Pancreas (tissue), 10 donors: Measurements from ENCODE around the gene TEKT1. TPM values are rescaled to one million over a fixed set of nuclear protein-coding genes. Genes with fewer than 3 reads are reported as not detected.

Experiments used
- ATAC-seq, 4 donors: fragments of 200-7000 bp; cut with Tn5 transposase; one replicate each; pipeline versions ENCODE4 v1.8.0 to v1.9.1; 2020; ENCODE audit warnings: mild to moderate bottlenecking in 4 of 4, moderate library complexity in 4 of 4
- DNase-seq, 6 donors: peaks; one replicate each; pipeline ENCODE4 v3.0.0-alpha.2; 2020
- FAIRE-seq: peaks from 2 replicates; lab custom pipeline; 2012; peaks lifted over from hg19 to GRCh38; lab: Jason Lieb, UNC
- H3K27ac ChIP-seq, 4 donors: fragments of 200-600 bp; sonication (generic); 1 replicate in 3 of 4; 2 replicates in 1 of 4; pipeline versions ENCODE4 v1.5.0 to v1.8.0; 2020
- H3K27me3 ChIP-seq, 4 donors: fragments of 200-600 bp; one replicate each; pipeline ENCODE4 v1.8.0; 2021
- H3K36me3 ChIP-seq, 3 donors: fragments of 200-600 bp; sonication (generic) in 1 of 3; one replicate each; pipeline versions ENCODE4 v1.5.0 to v1.8.0; 2020 to 2021
- H3K4me1 ChIP-seq, 3 donors: fragments of 200-600 bp; one replicate each; pipeline ENCODE4 v1.8.0; 2021
- H3K4me3 ChIP-seq, 4 donors: fragments of 200-600 bp; sonication (generic) in 2 of 4; one replicate each; pipeline versions ENCODE4 v1.5.0 to v1.8.0; 2020 to 2021
- H3K9me3 ChIP-seq, 4 donors: fragments of 200-600 bp; one replicate each; pipeline ENCODE4 v1.8.0; 2021
- CTCF ChIP-seq, 4 donors: fragments of 200-600 bp; sonication (generic) in 3 of 4; IDR thresholded peaks; one replicate each; pipeline versions ENCODE4 v1.5.0 to v1.8.0; 2021; ENCODE audit warnings: antibody characterized with exemption in 4 of 4
- WGBS, 2 donors: extraction: QIAGEN DNeasy Blood & Tissue Kit; methylation state at CpG; one replicate each; pipeline ENCODE4 v1.1.7; 2013; 5-methylcytosine and 5-hydroxymethylcytosine counted together
- intact Hi-C, 3 donors: fragments of 100-400 bp; cut with DNase I; formaldehyde crosslinking; loops; one replicate each; pipeline versions ENCODE4 v1.11.1 to v1.14.2; 2022
- polyA plus RNA-seq, 2 donors: library from polyadenylated mRNA; stranded (reverse); fragments of 200-250 nt; gene quantifications; one replicate each; pipeline ENCODE4 v1.2.3, GENCODE V29; 2013
- total RNA-seq, 6 donors: library from RNA; stranded (reverse); fragmentation: NEBNext Ultra II Directional in 4 of 6; extraction: Animal tissue kit (Norgen Biotek cat#: 25700) in 4 of 6; gene quantifications; one replicate each; pipeline versions ENCODE4 v1.2.1 to v1.2.4, GENCODE V29; 2021 to 2023
- donor health status: healthy with polysubstance abuse.
- donor health status: DM: no; HTN: no; CAD: no; lungs with moderate emphysema.
- donor health status: DM: no; HTN: no; CAD: no.
- donor health status: control.
- donor health status: control.
- donor health status: Bipolar disorder and iron deficiency.
- donor health status: DM: yes; HTN: yes; CAD: no.
- donor health status: DM: no; HTN: no; CAD: no.
- donor health status: DM: no; HTN: no; CAD: no.
- donor health status: DM: yes; HTN: yes; CAD: no.

The TEKT1 gene
- total and polyA plus RNA-seq, 8 donors, result 0.07 to 0.28 TPM; not detected in 6

GRCh38 chr17:6761779-6762178, 69.8 kb downstream of the TEKT1 start:
- Histone ChIP-seq H3K36me3 (no peaks in the 10 kb centered on the region), H3K4me1 (no peaks in the 10 kb centered on the region), H3K27me3 (no peaks in the 10 kb centered on the region), H3K9me3 (no peaks in the 10 kb centered on the region), H3K4me3 (no peak overlapping the region), H3K27ac (no peak overlapping the region)
- FAIRE-seq (no peak), ATAC-seq (no peak), DNase-seq (no peak)
- intact Hi-C loops, result no loop called here
- TF ChIP-seq CTCF (IDR thresholded peaks at IDR 0.05), result no peak
- WGBS, 2 donors, result 74 to 78% methylated on average over 8 of the region's 8 CpGs

- ATAC-seq, result no peak
- H3K27me3 ChIP-seq, result no peaks in the 10 kb centered on the region
- no peaks in the 10 kb centered on the region for H3K36me3 ChIP-seq
- no peak for FAIRE-seq
- no peak overlapping the region for H3K4me3 ChIP-seq
- H3K27ac ChIP-seq, result no peak overlapping the region
- DNase-seq, result no peak
- H3K4me1 ChIP-seq, result no peaks in the 10 kb centered on the region
- intact Hi-C loops, result no loop called here
- no peak for TF ChIP-seq CTCF (IDR thresholded peaks at IDR 0.05)
- 82 to 84% methylated on average over 2 of the region's 2 CpGs for WGBS, 2 donors
- no peaks in the 10 kb centered on the region for H3K9me3 ChIP-seq
Measured at GRCh38 chr17:6757747-6758146, 73.8 kb downstream of the TEKT1 start.

GRCh38 chr17:6756425-6757031, 75.0 kb downstream of the TEKT1 start:
- no peaks in the 10 kb centered on the region for H3K9me3 ChIP-seq
- no peaks in the 10 kb centered on the region for H3K36me3 ChIP-seq
- H3K4me1 ChIP-seq, result no peaks in the 10 kb centered on the region
- no peak for FAIRE-seq
- TF ChIP-seq CTCF (IDR thresholded peaks at IDR 0.05), result no peak
- intact Hi-C loops, result no loop called here
- no peak for DNase-seq
- peak overlapping the region in 2 of 4 donors; percentile 18 to 38 for H3K4me3 ChIP-seq
- H3K27ac ChIP-seq, result no peak overlapping the region
- 60 to 61% methylated on average over 13 of the region's 13 CpGs for WGBS, 2 donors
- ATAC-seq, result no peak
- no peaks in the 10 kb centered on the region for H3K27me3 ChIP-seq

- no peaks in the 10 kb centered on the region for H3K27me3 ChIP-seq
- DNase-seq (peak in 1 of 6 donors; percentile 26), FAIRE-seq (no peak), ATAC-seq (peak in 3 of 4 donors; percentile 43 to 63 (median 53))
- TF ChIP-seq CTCF (IDR thresholded peaks at IDR 0.05), result no peak
- H3K27ac ChIP-seq, result peak within 1 kb of the TSS in 2 of 4 donors; percentile 38 to 44
- no peaks in the 10 kb centered on the region for H3K9me3 ChIP-seq
- intact Hi-C loops, result no loop called here
- H3K4me3 ChIP-seq, result peak within 1 kb of the TSS in 3 of 4 donors; percentile 4 to 38 (median 18)
- no peaks in the 10 kb centered on the region for H3K36me3 ChIP-seq
- no peaks in the 10 kb centered on the region for H3K4me1 ChIP-seq
- 52 to 54% methylated on average over 14 of the region's 14 CpGs for WGBS, 2 donors
Measured at GRCh38 chr17:6755731-6756184, 75.8 kb downstream of the TEKT1 start, which contains the start of gene XAF1. Gene XAF1, plus strand, starts transcription at chr17:6756046. Its CDS starts 33 bp downstream, at chr17:6756079.

- Histone ChIP-seq H3K27me3 (no peaks in the 10 kb centered on the region), H3K36me3 (no peaks in the 10 kb centered on the region), H3K27ac (peak overlapping the region in 2 of 4 donors; percentile 38 to 44), H3K4me1 (no peaks in the 10 kb centered on the region), H3K9me3 (no peaks in the 10 kb centered on the region), H3K4me3 (peak overlapping the region in 2 of 4 donors; percentile 18 to 38)
- no peak for TF ChIP-seq CTCF (IDR thresholded peaks at IDR 0.05)
- no peak for FAIRE-seq
- intact Hi-C loops, result no loop called here
- ATAC-seq, result peak in 1 of 4 donors; percentile 21
- no peak for DNase-seq
- WGBS, 2 donors, result 74 to 88% methylated on average over 5 of the region's 5 CpGs
Measured at GRCh38 chr17:6755281-6755680, 76.2 kb downstream of the TEKT1 start.
